22Rv1 (cell line): Measurements from ENCODE around the gene PASK.

ENCODE experiments used
- H3K27ac ChIP-seq: fragments of 450-650 bp; 2 replicates; pipeline ENCODE4 v1.5.1; 2017
- CTCF ChIP-seq: fragments of 450-650 bp; IDR thresholded peaks from 2 replicates; pipeline ENCODE4 v1.5.1; 2017; ENCODE audit warnings: mild to moderate bottlenecking
- ZFX ChIP-seq: fragments of 450-650 bp; IDR thresholded peaks from 2 replicates; pipeline ENCODE4 v1.6.1; 2017; ENCODE audit warnings: antibody characterized with exemption, borderline replicate concordance

PASK gene

DNA sequence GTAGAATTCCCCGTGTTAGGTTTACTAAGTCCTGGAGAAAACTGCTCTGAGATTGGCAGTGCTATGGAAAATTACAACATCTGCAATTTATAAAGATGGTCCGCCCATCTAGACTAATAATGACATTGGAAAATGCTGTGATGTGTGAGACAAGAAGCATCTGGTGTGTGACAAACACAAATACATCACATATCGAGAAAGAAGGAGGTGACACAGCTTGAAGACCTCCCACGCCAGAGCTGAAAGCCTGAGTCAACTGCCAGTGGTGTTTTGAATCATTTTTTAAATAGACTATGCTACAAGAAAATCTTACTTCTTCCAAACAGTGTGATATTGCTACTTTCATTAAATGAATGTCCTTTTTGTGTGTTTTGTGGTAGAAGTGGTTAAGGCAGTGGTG is 30.6 kb upstream of the PASK start:
- TF ChIP-seq ZFX (no peak), CTCF (no peak)
- H3K27ac ChIP-seq: no peak overlapping the region

GRCh38 chr2:241178961-241179360 is 29.7 kb upstream of the PASK start:
- TF ChIP-seq ZFX: no peak
- TF ChIP-seq CTCF: no peak

GRCh38 chr2:241177526-241178334 is 28.5 kb upstream of the PASK start:
- TF ChIP-seq CTCF: no peak
- H3K27ac ChIP-seq: no peak overlapping the region

More at GRCh38 chr2:241178961-241179360, 29.7 kb upstream of the PASK start:
- H3K27ac ChIP-seq: no peak overlapping the region

GRCh38 chr2:241173557-241173956 is 24.3 kb upstream of the PASK start:
- peak overlapping the region; percentile 52 for H3K27ac ChIP-seq
- TF ChIP-seq CTCF: no peak

- TF ChIP-seq ZFX: no peak
- no peak for TF ChIP-seq CTCF
- no peak overlapping the region for H3K27ac ChIP-seq
Observed at GRCh38 chr2:241168366-241168765, 19.1 kb upstream of the PASK start.

DNA sequence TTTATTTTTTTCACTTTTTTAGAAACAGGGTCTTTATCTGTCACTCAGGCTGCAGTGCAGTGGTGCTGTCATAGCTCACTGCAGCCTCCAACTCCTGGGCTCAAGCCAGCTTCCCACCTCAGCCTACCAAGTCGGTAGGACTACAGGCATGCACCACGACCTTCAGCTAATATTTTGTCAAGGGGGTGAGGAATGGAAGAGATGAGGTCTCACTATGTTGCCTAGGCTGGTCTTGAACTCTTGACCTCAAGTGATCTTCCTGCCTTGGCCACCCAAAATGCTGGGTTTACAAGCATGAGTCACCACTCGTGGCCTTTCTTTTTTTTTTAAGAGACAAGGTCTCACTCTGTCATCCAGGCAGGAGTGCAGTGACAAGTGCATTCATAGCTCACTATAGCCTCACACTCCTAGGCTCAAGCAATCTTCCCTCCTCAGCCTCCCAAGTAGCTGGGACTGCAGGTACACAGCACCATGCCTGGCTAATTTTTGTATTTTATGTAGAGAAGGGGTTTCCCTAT is 14.4 kb upstream of the PASK start:
- TF ChIP-seq CTCF: no peak
- no peak overlapping the region for H3K27ac ChIP-seq

DNA sequence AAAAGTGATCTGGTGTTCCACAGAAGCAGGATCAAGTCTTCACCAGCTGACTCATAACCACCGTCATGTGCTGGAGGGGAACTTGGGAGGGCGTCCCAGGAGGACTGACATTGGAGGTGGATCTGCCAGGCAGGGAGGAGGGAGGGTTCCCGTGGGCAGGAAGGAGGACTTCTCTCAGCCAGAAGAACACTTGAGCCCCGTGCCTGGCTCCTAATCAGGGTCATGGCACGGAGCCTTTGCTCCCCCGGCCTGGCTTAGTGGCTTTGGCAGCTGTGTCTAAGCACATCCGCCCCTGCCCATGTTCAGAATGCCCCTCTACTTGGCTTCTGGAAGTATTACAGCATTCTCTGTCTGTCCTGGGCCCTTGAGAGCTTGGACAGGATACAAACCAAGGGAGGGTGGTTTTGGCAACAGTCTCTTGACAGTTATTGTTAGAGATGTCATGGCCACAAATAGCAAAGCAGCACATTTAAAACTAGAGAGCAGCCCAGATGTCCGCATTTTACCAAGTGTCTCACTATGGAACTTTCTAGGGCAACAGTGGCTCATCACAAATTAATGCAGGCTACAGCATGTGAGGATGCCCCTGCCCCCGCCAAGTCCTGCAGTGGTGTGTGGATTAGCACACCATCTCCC is 12.5 kb upstream of the PASK start:
- H3K27ac ChIP-seq: no peak overlapping the region
- no peak for TF ChIP-seq CTCF
- no peak for TF ChIP-seq ZFX
